ENCODE measurements around the gene ASB1.

The ASB1 gene

DNA sequence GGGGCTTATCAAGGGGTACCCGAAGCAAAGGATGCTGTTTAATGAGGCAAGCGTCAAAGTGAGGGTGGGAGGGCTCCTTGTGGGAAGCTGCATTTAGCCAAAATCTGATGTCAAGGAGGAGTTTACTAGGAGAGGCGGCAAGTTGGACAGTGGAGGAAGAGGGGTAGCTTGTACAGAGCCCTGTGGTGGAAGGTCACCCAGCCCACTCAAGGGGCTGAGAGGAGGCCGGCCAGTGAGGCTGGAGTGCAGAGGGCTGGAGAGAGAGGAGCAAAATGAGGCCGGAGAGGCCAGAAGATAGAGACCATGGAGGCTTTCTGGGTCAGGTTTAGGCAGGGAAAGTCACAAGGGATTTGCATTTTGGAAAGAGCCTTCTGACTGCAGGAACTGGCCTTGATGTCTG lies 49.5 kb downstream of the ASB1 start:
- no peaks in the 10 kb centered on the region for H3K27me3 ChIP-seq (ENCODE audit: insufficient read depth, poor library complexity, severe bottlenecking)
- no peak overlapping the region for H3K27ac ChIP-seq (replicated peaks)
- no peak for TF ChIP-seq SPI1 (IDR thresholded peaks at IDR 0.05; ENCODE audit: borderline replicate concordance, low read depth)
- TF ChIP-seq GABPA (IDR thresholded peaks at IDR 0.05; ENCODE audit: low read depth) = no peak
- TF ChIP-seq, protein P1, sequence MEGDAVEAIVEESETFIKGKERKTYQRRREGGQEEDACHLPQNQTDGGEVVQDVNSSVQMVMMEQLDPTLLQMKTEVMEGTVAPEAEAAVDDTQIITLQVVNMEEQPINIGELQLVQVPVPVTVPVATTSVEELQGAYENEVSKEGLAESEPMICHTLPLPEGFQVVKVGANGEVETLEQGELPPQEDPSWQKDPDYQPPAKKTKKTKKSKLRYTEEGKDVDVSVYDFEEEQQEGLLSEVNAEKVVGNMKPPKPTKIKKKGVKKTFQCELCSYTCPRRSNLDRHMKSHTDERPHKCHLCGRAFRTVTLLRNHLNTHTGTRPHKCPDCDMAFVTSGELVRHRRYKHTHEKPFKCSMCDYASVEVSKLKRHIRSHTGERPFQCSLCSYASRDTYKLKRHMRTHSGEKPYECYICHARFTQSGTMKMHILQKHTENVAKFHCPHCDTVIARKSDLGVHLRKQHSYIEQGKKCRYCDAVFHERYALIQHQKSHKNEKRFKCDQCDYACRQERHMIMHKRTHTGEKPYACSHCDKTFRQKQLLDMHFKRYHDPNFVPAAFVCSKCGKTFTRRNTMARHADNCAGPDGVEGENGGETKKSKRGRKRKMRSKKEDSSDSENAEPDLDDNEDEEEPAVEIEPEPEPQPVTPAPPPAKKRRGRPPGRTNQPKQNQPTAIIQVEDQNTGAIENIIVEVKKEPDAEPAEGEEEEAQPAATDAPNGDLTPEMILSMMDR (IDR thresholded peaks at IDR 0.05; ENCODE audit: insufficient read depth, low read length) = no peak
- TF ChIP-seq, protein P2, sequence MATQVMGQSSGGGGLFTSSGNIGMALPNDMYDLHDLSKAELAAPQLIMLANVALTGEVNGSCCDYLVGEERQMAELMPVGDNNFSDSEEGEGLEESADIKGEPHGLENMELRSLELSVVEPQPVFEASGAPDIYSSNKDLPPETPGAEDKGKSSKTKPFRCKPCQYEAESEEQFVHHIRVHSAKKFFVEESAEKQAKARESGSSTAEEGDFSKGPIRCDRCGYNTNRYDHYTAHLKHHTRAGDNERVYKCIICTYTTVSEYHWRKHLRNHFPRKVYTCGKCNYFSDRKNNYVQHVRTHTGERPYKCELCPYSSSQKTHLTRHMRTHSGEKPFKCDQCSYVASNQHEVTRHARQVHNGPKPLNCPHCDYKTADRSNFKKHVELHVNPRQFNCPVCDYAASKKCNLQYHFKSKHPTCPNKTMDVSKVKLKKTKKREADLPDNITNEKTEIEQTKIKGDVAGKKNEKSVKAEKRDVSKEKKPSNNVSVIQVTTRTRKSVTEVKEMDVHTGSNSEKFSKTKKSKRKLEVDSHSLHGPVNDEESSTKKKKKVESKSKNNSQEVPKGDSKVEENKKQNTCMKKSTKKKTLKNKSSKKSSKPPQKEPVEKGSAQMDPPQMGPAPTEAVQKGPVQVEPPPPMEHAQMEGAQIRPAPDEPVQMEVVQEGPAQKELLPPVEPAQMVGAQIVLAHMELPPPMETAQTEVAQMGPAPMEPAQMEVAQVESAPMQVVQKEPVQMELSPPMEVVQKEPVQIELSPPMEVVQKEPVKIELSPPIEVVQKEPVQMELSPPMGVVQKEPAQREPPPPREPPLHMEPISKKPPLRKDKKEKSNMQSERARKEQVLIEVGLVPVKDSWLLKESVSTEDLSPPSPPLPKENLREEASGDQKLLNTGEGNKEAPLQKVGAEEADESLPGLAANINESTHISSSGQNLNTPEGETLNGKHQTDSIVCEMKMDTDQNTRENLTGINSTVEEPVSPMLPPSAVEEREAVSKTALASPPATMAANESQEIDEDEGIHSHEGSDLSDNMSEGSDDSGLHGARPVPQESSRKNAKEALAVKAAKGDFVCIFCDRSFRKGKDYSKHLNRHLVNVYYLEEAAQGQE (IDR thresholded peaks at IDR 0.05; ENCODE audit: insufficient replicate concordance, low read depth) = no peak
- no peak for TF ChIP-seq POLR2AphosphoS5 (IDR thresholded peaks at IDR 0.05; ENCODE audit: low read depth)
- DNase-seq (ENCODE audit: low read depth in 1 of 2, low spot score in 1 of 2) = no peak
- H3K4me3 ChIP-seq (replicated peaks; ENCODE audit: insufficient read depth, low read length) = no peak overlapping the region

DNA sequence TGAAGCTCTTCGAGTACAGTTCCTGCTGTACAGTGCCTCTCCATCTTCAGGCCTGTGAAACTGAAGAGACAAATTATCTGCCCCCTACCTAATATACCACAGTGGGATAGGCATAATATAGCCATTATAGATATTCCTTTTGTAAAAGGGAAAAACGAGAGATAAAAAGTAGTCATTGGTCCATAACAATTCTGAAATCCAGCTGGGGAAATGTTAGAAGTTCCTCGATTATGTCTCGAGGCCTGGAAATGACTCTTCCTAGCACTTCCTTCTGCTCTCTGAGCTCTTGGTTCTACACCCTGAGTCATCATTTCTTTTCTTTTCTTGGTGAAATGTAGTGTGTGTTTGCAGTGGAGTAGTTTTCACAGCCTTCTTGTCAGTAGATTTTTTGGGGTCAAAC lies 51.5 kb downstream of the ASB1 start:
- TF ChIP-seq SPI1 (IDR thresholded peaks at IDR 0.05; ENCODE audit: borderline replicate concordance, low read depth) = no peak
- H3K27me3 ChIP-seq (ENCODE audit: insufficient read depth, poor library complexity, severe bottlenecking) = no peaks in the 10 kb centered on the region
- no peak for DNase-seq (ENCODE audit: low read depth in 1 of 2, low spot score in 1 of 2)
- H3K4me3 ChIP-seq (replicated peaks; ENCODE audit: insufficient read depth, low read length) = no peak overlapping the region
- H3K27ac ChIP-seq (replicated peaks) = no peak overlapping the region

DNA sequence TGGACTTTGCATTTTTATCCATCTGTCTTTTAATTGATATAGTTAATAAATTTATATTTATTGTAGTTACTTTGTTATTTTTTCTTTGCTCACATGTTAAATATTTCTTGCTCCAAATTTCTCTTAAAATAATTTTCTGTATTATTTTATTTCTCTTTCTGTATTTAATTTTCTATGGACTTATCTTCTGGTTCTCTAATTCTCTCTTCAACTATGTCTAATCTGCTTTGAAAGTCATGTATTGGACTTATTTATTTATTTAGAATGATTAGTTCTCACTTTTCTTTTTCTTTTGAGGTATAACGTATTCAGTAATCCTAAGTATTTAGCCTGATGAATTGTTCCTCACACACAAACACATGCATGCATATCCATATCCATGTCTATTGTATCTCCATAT lies 53.1 kb downstream of the ASB1 start:
- DNase-seq (ENCODE audit: low read depth in 1 of 2, low spot score in 1 of 2) = no peak
- TF ChIP-seq POLR2AphosphoS5 (IDR thresholded peaks at IDR 0.05; ENCODE audit: low read depth) = no peak
- TF ChIP-seq, protein P2 (IDR thresholded peaks at IDR 0.05; ENCODE audit: insufficient replicate concordance, low read depth) = no peak
- TF ChIP-seq SPI1 (IDR thresholded peaks at IDR 0.05; ENCODE audit: borderline replicate concordance, low read depth) = no peak
- TF ChIP-seq, protein P1 (IDR thresholded peaks at IDR 0.05; ENCODE audit: insufficient read depth, low read length) = no peak
- no peak for TF ChIP-seq GABPA (IDR thresholded peaks at IDR 0.05; ENCODE audit: low read depth)

DNA sequence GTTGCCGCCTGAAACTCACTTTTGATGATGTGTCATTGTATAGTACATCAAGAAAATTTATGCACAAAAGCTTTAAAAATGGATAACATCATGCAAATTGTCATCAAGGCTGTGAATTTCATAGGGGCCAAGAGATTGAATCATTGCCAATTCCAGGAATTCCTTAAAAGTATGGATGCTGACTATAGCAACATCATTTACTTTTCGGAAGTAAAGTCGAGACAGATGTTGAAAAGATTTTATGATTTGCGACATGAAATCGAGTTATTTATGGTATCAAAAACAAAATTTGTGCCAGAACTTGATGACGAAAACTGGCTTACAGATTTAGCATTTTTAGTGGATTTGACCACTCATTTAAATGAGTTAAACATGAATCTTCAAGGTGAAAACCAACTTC lies 56.3 kb downstream of the ASB1 start:
- Histone ChIP-seq H3K27me3 (ENCODE audit: insufficient read depth, poor library complexity, severe bottlenecking) (no peaks in the 10 kb centered on the region), H3K27ac (replicated peaks) (no peak overlapping the region), H3K4me3 (replicated peaks; ENCODE audit: insufficient read depth, low read length) (no peak overlapping the region)
- TF ChIP-seq GABPA (IDR thresholded peaks at IDR 0.05; ENCODE audit: low read depth) (no peak), POLR2AphosphoS5 (IDR thresholded peaks at IDR 0.05; ENCODE audit: low read depth) (no peak), SPI1 (IDR thresholded peaks at IDR 0.05; ENCODE audit: borderline replicate concordance, low read depth) (no peak)
- TF ChIP-seq, protein P1 (IDR thresholded peaks at IDR 0.05; ENCODE audit: insufficient read depth, low read length) = no peak
- TF ChIP-seq, protein P2 (IDR thresholded peaks at IDR 0.05; ENCODE audit: insufficient replicate concordance, low read depth) = no peak
- DNase-seq (ENCODE audit: low read depth in 1 of 2, low spot score in 1 of 2) = no peak

More for the DNA sequence above, 53.1 kb downstream of the ASB1 start:
- H3K4me3 ChIP-seq (replicated peaks; ENCODE audit: insufficient read depth, low read length) = no peak overlapping the region
- no peak overlapping the region for H3K27ac ChIP-seq (replicated peaks)
- no peaks in the 10 kb centered on the region for H3K27me3 ChIP-seq (ENCODE audit: insufficient read depth, poor library complexity, severe bottlenecking)

Measured in HL-60 (cell line).